Astrocyte of the cerebellum (primary cell): ENCODE results near the gene ATP2B1.

Experiments
- DNase-seq: peaks from one replicate; pipeline ENCODE4 v3.0.0-alpha.2; 2011; ENCODE audit warnings: low read depth
- H3K4me3 ChIP-seq: 2 replicates; pipeline ENCODE4 v1.5.1; 2011; ENCODE audit warnings: mild to moderate bottlenecking, low read depth, low read length, moderate library complexity
- in situ Hi-C: cut with HindIII; loops from 2 replicates; pipeline ENCODE4 v1.10.0; 2017; ENCODE audit warnings: low sequenced_read_pairs
- TF ChIP-seq, protein P1 (sequence below): IDR thresholded peaks from 2 replicates; pipeline ENCODE4 v1.5.1; 2012; ENCODE audit warnings: low read length, low read depth, moderate library complexity, mild to moderate bottlenecking; ENCODE audit errors: missing control alignments

ATP2B1 gene

DNA sequence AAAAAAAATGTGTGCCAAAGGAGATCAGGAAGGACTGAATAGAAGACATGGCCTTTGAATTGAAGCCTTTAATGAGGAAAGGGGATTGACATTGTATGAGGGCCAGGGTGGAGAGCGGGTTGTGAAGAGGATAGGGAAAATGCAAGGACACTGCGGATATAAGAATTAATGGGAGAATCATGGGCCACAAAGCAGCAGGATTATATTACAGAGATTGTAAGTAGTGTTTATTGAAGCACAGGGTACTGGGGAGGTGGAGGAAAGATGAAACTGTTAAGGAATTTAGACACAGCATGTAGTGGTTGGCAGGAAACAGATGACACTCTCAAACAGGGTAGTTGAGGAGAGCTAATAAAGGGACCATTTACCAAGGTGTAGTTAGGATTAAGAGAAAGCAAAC is 166.4 kb downstream of the ATP2B1 start:
- no peak for DNase-seq
- TF ChIP-seq, protein P1, sequence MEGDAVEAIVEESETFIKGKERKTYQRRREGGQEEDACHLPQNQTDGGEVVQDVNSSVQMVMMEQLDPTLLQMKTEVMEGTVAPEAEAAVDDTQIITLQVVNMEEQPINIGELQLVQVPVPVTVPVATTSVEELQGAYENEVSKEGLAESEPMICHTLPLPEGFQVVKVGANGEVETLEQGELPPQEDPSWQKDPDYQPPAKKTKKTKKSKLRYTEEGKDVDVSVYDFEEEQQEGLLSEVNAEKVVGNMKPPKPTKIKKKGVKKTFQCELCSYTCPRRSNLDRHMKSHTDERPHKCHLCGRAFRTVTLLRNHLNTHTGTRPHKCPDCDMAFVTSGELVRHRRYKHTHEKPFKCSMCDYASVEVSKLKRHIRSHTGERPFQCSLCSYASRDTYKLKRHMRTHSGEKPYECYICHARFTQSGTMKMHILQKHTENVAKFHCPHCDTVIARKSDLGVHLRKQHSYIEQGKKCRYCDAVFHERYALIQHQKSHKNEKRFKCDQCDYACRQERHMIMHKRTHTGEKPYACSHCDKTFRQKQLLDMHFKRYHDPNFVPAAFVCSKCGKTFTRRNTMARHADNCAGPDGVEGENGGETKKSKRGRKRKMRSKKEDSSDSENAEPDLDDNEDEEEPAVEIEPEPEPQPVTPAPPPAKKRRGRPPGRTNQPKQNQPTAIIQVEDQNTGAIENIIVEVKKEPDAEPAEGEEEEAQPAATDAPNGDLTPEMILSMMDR = no peak
- in situ Hi-C loops = no loop called here
- no peak overlapping the region for H3K4me3 ChIP-seq

DNA sequence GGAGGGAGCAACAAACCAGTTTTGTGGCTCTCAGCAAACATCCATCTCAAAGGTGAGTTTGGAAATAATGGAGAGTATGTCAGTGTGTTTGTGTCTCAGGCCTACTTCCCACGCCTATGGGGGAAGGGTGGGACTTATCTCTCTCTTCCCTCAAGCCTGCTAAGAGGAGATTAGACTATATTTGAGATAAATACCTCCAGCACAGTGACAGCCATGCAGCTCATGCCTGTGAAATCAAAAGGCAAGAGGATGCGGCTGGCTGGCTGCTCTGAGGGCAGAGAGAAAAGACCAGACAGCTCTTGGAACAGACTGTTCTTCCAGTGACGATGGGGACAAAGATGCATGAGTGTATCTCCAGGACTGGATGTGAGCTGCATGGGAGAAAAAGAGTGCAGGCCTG is 168.1 kb downstream of the ATP2B1 start:
- TF ChIP-seq, protein P1 = no peak
- in situ Hi-C loops = no loop called here
- H3K4me3 ChIP-seq = no peak overlapping the region
- no peak for DNase-seq

DNA sequence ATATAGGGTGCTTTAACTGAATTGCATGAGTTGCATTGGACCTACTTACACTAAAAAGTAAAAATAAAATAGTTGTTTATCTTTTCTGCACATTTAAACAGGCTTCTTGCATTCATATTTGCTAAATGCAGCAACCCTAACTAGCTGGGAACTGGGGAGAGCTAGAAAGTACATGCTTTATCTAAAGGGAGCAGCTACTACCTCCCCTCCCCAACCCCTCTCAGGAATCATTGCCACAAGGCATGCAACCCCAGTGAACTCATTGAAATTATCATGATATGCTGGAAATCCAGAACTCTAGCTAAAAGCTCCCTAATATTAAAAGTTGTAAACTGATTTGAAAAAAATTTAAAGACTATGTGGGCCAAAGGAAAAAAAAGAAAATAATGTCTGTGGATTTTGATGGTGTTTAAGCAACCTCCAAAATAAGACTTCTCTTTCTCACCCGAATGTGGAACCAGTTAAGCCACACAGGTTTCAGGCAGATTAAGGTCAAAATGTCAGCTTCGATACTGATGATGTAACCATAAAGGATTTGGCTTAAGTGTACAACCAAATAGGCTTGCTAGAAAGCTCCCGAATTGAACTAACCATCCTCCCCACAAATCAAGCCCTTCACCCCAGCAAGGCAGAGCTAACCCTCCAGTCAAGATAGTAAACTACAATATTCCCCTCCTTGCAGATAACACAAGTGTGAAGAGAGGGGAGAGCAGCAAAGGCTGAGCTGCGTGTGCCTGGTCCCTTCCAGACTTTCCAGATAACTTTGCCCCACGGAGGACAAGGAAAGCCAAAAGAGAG is 169.0 kb downstream of the ATP2B1 start:
- DNase-seq = no peak
- in situ Hi-C loops = no loop called here
- no peak overlapping the region for H3K4me3 ChIP-seq
- TF ChIP-seq, protein P1 = no peak

DNA sequence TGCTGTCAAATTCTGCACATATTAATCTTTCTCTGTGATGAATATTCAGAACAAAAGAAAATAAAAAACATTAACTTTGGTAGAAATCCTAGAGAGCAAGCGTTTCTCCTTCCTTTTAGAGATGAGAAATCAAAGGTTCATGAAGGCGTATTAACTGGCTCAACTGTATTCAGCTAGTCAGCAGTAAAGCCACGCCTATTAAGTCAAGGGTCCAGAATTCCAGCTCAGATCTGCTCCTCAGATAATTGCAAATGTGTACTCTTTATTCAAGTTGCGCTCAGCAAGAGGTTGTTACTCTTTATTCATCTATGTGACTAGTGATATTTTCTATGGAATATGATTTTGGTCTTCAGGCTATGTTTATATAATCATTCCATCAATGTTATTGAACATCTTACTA is 169.7 kb downstream of the ATP2B1 start:
- no peak for DNase-seq
- H3K4me3 ChIP-seq = no peak overlapping the region
- in situ Hi-C loops = no loop called here
- TF ChIP-seq, protein P1 = no peak
